KOPT-K1 (cell line): Measurements from ENCODE around the gene GRM8.

ENCODE experiments used
- H3K27ac ChIP-seq: fragments of 200-600 bp; sonication (generic); 2 replicates; pipeline ENCODE4 v1.5.1; 2016; ENCODE audit warnings: antibody characterized with exemption, mild to moderate bottlenecking, low read depth, low read length; ENCODE audit not compliant: poor library complexity, severe bottlenecking
- H3K36me3 ChIP-seq: fragments of 200-600 bp; sonication (generic); 2 replicates; pipeline ENCODE4 v1.5.1; 2017; ENCODE audit warnings: antibody characterized with exemption, mild to moderate bottlenecking, low read length, moderate library complexity; ENCODE audit not compliant: insufficient read depth
- H3K9me3 ChIP-seq: fragments of 200-600 bp; sonication (generic); 2 replicates; pipeline ENCODE4 v1.5.1; 2017; ENCODE audit warnings: antibody characterized with exemption, low read length, mild to moderate bottlenecking; ENCODE audit not compliant: insufficient read depth, poor library complexity, severe bottlenecking

GRM8 gene

GRCh38 chr7:126820925-126821324 is 431.8 kb downstream of the GRM8 start:
- no peak overlapping the region for H3K27ac ChIP-seq
- H3K36me3 ChIP-seq: no peaks in the 10 kb centered on the region
- H3K9me3 ChIP-seq: no peaks in the 10 kb centered on the region

GRCh38 chr7:126819197-126819484 is 433.6 kb downstream of the GRM8 start:
- Histone ChIP-seq H3K36me3 (no peaks in the 10 kb centered on the region), H3K9me3 (no peaks in the 10 kb centered on the region), H3K27ac (no peak overlapping the region)

GRCh38 chr7:126818393-126819196 is 434.1 kb downstream of the GRM8 start:
- H3K27ac ChIP-seq: no peak overlapping the region
- no peaks in the 10 kb centered on the region for H3K9me3 ChIP-seq
- H3K36me3 ChIP-seq: no peaks in the 10 kb centered on the region

GRCh38 chr7:126809188-126809587 is 443.6 kb downstream of the GRM8 start:
- H3K27ac ChIP-seq: no peak overlapping the region
- H3K36me3 ChIP-seq: no peaks in the 10 kb centered on the region
- H3K9me3 ChIP-seq: no peaks in the 10 kb centered on the region

- no peaks in the 10 kb centered on the region for H3K36me3 ChIP-seq
- H3K9me3 ChIP-seq: no peaks in the 10 kb centered on the region
Measured at GRCh38 chr7:126806614-126807013, 446.1 kb downstream of the GRM8 start.

GRCh38 chr7:126805351-126805750 is 447.4 kb downstream of the GRM8 start:
- Histone ChIP-seq H3K27ac (no peak overlapping the region), H3K36me3 (no peaks in the 10 kb centered on the region), H3K9me3 (no peaks in the 10 kb centered on the region)

More at GRCh38 chr7:126806614-126807013, 446.1 kb downstream of the GRM8 start:
- no peak overlapping the region for H3K27ac ChIP-seq

GRCh38 chr7:126804604-126805003 is 448.1 kb downstream of the GRM8 start:
- Histone ChIP-seq H3K36me3 (no peaks in the 10 kb centered on the region), H3K27ac (no peak overlapping the region), H3K9me3 (no peaks in the 10 kb centered on the region)

GRCh38 chr7:126803990-126804389 is 448.8 kb downstream of the GRM8 start:
- H3K36me3 ChIP-seq: no peaks in the 10 kb centered on the region
- H3K9me3 ChIP-seq: no peaks in the 10 kb centered on the region

GRCh38 chr7:126803060-126803665 is 449.6 kb downstream of the GRM8 start:
- H3K9me3 ChIP-seq: no peaks in the 10 kb centered on the region
- H3K27ac ChIP-seq: no peak overlapping the region
- H3K36me3 ChIP-seq: no peaks in the 10 kb centered on the region

More at GRCh38 chr7:126803990-126804389, 448.8 kb downstream of the GRM8 start:
- no peak overlapping the region for H3K27ac ChIP-seq

- H3K27ac ChIP-seq: no peak overlapping the region
- H3K9me3 ChIP-seq: no peaks in the 10 kb centered on the region
- H3K36me3 ChIP-seq: no peaks in the 10 kb centered on the region
Measured at GRCh38 chr7:126801733-126802132, 451.0 kb downstream of the GRM8 start.

- Histone ChIP-seq H3K36me3 (no peaks in the 10 kb centered on the region), H3K9me3 (no peaks in the 10 kb centered on the region), H3K27ac (no peak overlapping the region)
Measured at GRCh38 chr7:126799541-126799940, 453.2 kb downstream of the GRM8 start.

GRCh38 chr7:126792521-126792920 is 460.2 kb downstream of the GRM8 start:
- no peaks in the 10 kb centered on the region for H3K36me3 ChIP-seq
- no peak overlapping the region for H3K27ac ChIP-seq
- no peaks in the 10 kb centered on the region for H3K9me3 ChIP-seq

- Histone ChIP-seq H3K27ac (no peak overlapping the region), H3K9me3 (no peaks in the 10 kb centered on the region), H3K36me3 (no peaks in the 10 kb centered on the region)
Measured at GRCh38 chr7:126791306-126791705, 461.4 kb downstream of the GRM8 start.

- Histone ChIP-seq H3K9me3 (no peaks in the 10 kb centered on the region), H3K36me3 (no peaks in the 10 kb centered on the region), H3K27ac (no peak overlapping the region)
Measured at GRCh38 chr7:126790763-126791162, 462.0 kb downstream of the GRM8 start.

- Histone ChIP-seq H3K9me3 (no peaks in the 10 kb centered on the region), H3K36me3 (no peaks in the 10 kb centered on the region), H3K27ac (no peak overlapping the region)
Measured at GRCh38 chr7:126783613-126784012, 469.1 kb downstream of the GRM8 start.

- H3K27ac ChIP-seq: no peak overlapping the region
- no peaks in the 10 kb centered on the region for H3K36me3 ChIP-seq
- no peaks in the 10 kb centered on the region for H3K9me3 ChIP-seq
Measured at GRCh38 chr7:126780993-126781392, 471.7 kb downstream of the GRM8 start.
